Panc1 (cell line): ENCODE results near the gene ITFG1. TPM values are rescaled to one million over a fixed set of nuclear protein-coding genes. Genes with fewer than 3 reads are reported as not detected.

ENCODE experiments used
- ATAC-seq: fragments of 200-7000 bp; cut with Tn5 transposase; 2 replicates; pipeline ENCODE4 v1.9.1; 2020; ENCODE audit warnings: mild to moderate bottlenecking, moderate library complexity
- BruUV-seq: library from RNA; stranded (reverse); fragments of 400-500 nt; replicated peaks from 2 replicates; lab custom pipeline; 2021; lab: Mats Ljungman, UMichigan
- CTCF ChIA-PET: fragments of 300-600 bp; sonication (Branson Sonifier 250); formaldehyde crosslinking; loops from one replicate; lab custom pipeline; 2022; ENCODE audit warnings: antibody characterized with exemption; lab: Charles Lee
- POLR2A ChIA-PET: fragments of 300-600 bp; sonication (Branson Sonifier 250); formaldehyde crosslinking; loops from one replicate; lab custom pipeline; 2022; ENCODE audit warnings: antibody characterized with exemption; lab: Charles Lee
- DNase-seq: peaks from one replicate; pipeline ENCODE4 v3.0.0-alpha.2; 2010; ENCODE audit warnings: low read depth, low spot score
- H3K27ac ChIP-seq: 2 replicates; pipeline ENCODE4 v1.5.1; 2011; ENCODE audit warnings: mild to moderate bottlenecking, low read length, inconsistent platforms
- H3K27me3 ChIP-seq: fragments of 200-500 bp; sonication (Bioruptor generic); 2 replicates; pipeline ENCODE4 v1.6.0; 2014; ENCODE audit warnings: low read length, inconsistent platforms; ENCODE audit not compliant: control insufficient read depth, insufficient read depth
- H3K36me3 ChIP-seq: fragments of 200-500 bp; sonication (Bioruptor generic); 2 replicates; pipeline ENCODE4 v1.5.1; 2014; ENCODE audit warnings: inconsistent platforms, mild to moderate bottlenecking, low read length, moderate library complexity; ENCODE audit not compliant: control insufficient read depth, insufficient read depth
- H3K4me1 ChIP-seq: 2 replicates; pipeline ENCODE4 v1.5.1; 2011; ENCODE audit warnings: inconsistent platforms, mild to moderate bottlenecking, low read length, moderate library complexity; ENCODE audit not compliant: control insufficient read depth, insufficient read depth
- H3K4me3 ChIP-seq, 2 experiments: 2 replicates each; pipeline ENCODE4 v1.5.1; 2011 to 2012; ENCODE audit warnings: low read depth in 2 of 2, low read length in 2 of 2, mild to moderate bottlenecking in 2 of 2, inconsistent platforms in 1 of 2, moderate library complexity in 1 of 2
- H3K9me3 ChIP-seq: fragments of 200-500 bp; sonication (Bioruptor generic); 2 replicates; pipeline ENCODE4 v1.5.1; 2014; ENCODE audit warnings: low read depth, mild to moderate bottlenecking, inconsistent platforms, low read length, moderate library complexity; ENCODE audit not compliant: control insufficient read depth, insufficient read depth
- POLR2AphosphoS5 ChIP-seq: IDR thresholded peaks from 2 replicates; pipeline ENCODE4 v1.6.1; 2012; ENCODE audit warnings: mild to moderate bottlenecking, low read depth, low read length, moderate library complexity
- SIN3A ChIP-seq: IDR thresholded peaks from 2 replicates; pipeline ENCODE4 v1.6.1; 2012; ENCODE audit warnings: low read depth, mild to moderate bottlenecking, low read length, moderate library complexity, borderline replicate concordance; ENCODE audit not compliant: insufficient read depth
- TCF7L2 ChIP-seq: IDR thresholded peaks from 2 replicates; pipeline ENCODE4 v1.6.1; 2011; ENCODE audit warnings: mild to moderate bottlenecking, low read depth, low read length, inconsistent platforms
- in situ Hi-C: cut with HindIII; loops from 2 replicates; pipeline ENCODE4 v1.10.0; 2016; ENCODE audit warnings: low sequenced_read_pairs, low pct_unique_long_range_greater_than_20kb
- intact Hi-C: fragments of 100-400 bp; cut with micrococcal nuclease; formaldehyde crosslinking; loops from one replicate; pipeline ENCODE4 v1.10.0; 2022; ENCODE audit not compliant: unreplicated experiment
- total RNA-seq: library from RNA; stranded (reverse); gene quantifications from one replicate; pipeline ENCODE4 v1.2.1, GENCODE V29; 2021; ENCODE audit not compliant: unreplicated experiment
- TF ChIP-seq, protein P1 (sequence below), 2 experiments: IDR thresholded peaks; 2 replicates each; pipeline ENCODE4 v1.6.1; 2011 to 2012; ENCODE audit warnings: low read depth in 2 of 2, control low read depth in 1 of 2, low read length in 1 of 2, mild to moderate bottlenecking in 1 of 2, moderate library complexity in 1 of 2; ENCODE audit not compliant: insufficient read depth in 1 of 2
- TF ChIP-seq, protein P2 (sequence below): fragments of 450-650 bp; IDR thresholded peaks from 2 replicates; pipeline ENCODE4 v1.5.1; 2017; ENCODE audit warnings: mild to moderate bottlenecking

The ITFG1 gene
- total RNA-seq, 1 experiment from 2014 or later, result 26.5 TPM

DNA sequence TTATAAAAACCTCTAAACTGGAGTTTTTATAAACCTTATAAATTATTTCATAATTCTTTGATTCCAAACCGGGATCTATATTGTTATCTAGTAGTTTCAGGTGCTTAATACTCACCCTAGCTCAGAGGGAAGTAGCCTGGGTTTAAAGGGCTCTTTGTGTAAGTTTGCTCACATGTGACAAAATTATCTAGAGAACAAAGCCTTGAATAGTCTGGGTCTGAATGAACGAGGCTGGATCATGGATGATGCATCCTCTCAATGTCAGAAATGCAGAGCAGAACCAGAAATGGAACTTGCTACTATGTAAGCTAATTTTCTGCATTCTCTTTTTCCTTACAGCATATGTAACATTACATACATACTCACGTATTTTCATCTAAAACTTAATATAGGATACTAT is 213.2 kb downstream of the ITFG1 start:
- intact Hi-C loops, result no loop called here
- Histone ChIP-seq H3K9me3 (no peaks in the 10 kb centered on the region), H3K27ac (no peak overlapping the region), H3K4me3 (no peak overlapping the region), H3K27me3 (no peaks in the 10 kb centered on the region), H3K4me1 (no peaks in the 10 kb centered on the region), H3K36me3 (no peaks in the 10 kb centered on the region)
- BruUV-seq, result no TSS peak
- TF ChIP-seq POLR2AphosphoS5, result no peak
- TF ChIP-seq, protein P1, sequence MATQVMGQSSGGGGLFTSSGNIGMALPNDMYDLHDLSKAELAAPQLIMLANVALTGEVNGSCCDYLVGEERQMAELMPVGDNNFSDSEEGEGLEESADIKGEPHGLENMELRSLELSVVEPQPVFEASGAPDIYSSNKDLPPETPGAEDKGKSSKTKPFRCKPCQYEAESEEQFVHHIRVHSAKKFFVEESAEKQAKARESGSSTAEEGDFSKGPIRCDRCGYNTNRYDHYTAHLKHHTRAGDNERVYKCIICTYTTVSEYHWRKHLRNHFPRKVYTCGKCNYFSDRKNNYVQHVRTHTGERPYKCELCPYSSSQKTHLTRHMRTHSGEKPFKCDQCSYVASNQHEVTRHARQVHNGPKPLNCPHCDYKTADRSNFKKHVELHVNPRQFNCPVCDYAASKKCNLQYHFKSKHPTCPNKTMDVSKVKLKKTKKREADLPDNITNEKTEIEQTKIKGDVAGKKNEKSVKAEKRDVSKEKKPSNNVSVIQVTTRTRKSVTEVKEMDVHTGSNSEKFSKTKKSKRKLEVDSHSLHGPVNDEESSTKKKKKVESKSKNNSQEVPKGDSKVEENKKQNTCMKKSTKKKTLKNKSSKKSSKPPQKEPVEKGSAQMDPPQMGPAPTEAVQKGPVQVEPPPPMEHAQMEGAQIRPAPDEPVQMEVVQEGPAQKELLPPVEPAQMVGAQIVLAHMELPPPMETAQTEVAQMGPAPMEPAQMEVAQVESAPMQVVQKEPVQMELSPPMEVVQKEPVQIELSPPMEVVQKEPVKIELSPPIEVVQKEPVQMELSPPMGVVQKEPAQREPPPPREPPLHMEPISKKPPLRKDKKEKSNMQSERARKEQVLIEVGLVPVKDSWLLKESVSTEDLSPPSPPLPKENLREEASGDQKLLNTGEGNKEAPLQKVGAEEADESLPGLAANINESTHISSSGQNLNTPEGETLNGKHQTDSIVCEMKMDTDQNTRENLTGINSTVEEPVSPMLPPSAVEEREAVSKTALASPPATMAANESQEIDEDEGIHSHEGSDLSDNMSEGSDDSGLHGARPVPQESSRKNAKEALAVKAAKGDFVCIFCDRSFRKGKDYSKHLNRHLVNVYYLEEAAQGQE (IDR thresholded peaks at IDR 0.05; ENCODE audit: insufficient read depth in 1 of 2, low read depth in 2 of 2, low read length in 1 of 2), result no peak
- TF ChIP-seq, protein P2, sequence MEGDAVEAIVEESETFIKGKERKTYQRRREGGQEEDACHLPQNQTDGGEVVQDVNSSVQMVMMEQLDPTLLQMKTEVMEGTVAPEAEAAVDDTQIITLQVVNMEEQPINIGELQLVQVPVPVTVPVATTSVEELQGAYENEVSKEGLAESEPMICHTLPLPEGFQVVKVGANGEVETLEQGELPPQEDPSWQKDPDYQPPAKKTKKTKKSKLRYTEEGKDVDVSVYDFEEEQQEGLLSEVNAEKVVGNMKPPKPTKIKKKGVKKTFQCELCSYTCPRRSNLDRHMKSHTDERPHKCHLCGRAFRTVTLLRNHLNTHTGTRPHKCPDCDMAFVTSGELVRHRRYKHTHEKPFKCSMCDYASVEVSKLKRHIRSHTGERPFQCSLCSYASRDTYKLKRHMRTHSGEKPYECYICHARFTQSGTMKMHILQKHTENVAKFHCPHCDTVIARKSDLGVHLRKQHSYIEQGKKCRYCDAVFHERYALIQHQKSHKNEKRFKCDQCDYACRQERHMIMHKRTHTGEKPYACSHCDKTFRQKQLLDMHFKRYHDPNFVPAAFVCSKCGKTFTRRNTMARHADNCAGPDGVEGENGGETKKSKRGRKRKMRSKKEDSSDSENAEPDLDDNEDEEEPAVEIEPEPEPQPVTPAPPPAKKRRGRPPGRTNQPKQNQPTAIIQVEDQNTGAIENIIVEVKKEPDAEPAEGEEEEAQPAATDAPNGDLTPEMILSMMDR, result no peak
- TF ChIP-seq SIN3A, result no peak
- TF ChIP-seq TCF7L2, result no peak
- in situ Hi-C loops, result no loop called here
- ATAC-seq, result no peak
- POLR2A ChIA-PET, result no interaction called here
- no peak for DNase-seq
- CTCF ChIA-PET, result no interaction called here

DNA sequence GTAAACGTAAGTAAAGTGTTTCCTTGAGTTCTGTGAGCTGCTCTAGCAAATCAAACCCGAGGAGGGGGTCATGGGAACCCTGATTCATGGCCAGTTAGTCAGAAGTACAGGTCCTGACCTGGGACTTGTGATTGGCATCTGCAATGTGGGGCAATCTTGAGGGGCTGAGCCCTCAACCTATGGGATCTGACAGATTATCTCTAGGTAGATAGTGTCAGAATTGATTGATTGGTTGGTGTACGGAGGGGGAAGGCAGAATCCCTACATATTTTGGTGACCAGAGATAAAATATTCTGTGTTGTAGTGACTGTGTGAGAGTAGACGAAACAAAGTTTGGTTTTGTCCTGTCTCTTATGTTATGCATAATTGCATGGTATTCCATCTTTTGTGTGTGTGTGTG is 216.7 kb downstream of the ITFG1 start:
- BruUV-seq, result no TSS peak
- in situ Hi-C loops (no loop called here), intact Hi-C loops (no loop called here)
- Histone ChIP-seq H3K9me3 (no peaks in the 10 kb centered on the region), H3K27ac (no peak overlapping the region), H3K36me3 (no peaks in the 10 kb centered on the region), H3K4me1 (no peaks in the 10 kb centered on the region), H3K27me3 (no peaks in the 10 kb centered on the region), H3K4me3 (no peak overlapping the region)
- ChIA-PET CTCF (no interaction called here), POLR2A (no interaction called here)
- ATAC-seq (no peak), DNase-seq (no peak)
- TF ChIP-seq SIN3A (no peak), POLR2AphosphoS5 (no peak)
- TF ChIP-seq, protein P1 (IDR thresholded peaks at IDR 0.05; ENCODE audit: insufficient read depth in 1 of 2, low read depth in 2 of 2, low read length in 1 of 2), result no peak
- TF ChIP-seq, protein P2, result no peak
